Bone marrow (tissue), 2 donors: Measurements from ENCODE around the gene PSAP.

Source experiments
- DNase-seq, 2 donors: peaks; one replicate each; lab custom pipeline; 2025; lab: John Stamatoyannopoulos, UW

Gene PSAP

GRCh38 chr10:71766717-71767419 lies 84.2 kb downstream of the PSAP start:
- DNase-seq, result no peak
